Measurements from ENCODE around the gene COL23A1.
"Not testable (repeated sequence)": the region's sequence is repeated elsewhere in the genome, so short reads cannot be mapped to it uniquely, and the experiment has no call there.

Gene COL23A1

GRCh38 chr5:178370102-178370501 is 220.1 kb downstream of the COL23A1 start:
- DNase-seq: no peak

GRCh38 chr5:178369469-178369868 is 220.7 kb downstream of the COL23A1 start:
- DNase-seq: not testable (repeated sequence)

GRCh38 chr5:178368716-178369300 is 221.4 kb downstream of the COL23A1 start:
- DNase-seq: no peak

DNA sequence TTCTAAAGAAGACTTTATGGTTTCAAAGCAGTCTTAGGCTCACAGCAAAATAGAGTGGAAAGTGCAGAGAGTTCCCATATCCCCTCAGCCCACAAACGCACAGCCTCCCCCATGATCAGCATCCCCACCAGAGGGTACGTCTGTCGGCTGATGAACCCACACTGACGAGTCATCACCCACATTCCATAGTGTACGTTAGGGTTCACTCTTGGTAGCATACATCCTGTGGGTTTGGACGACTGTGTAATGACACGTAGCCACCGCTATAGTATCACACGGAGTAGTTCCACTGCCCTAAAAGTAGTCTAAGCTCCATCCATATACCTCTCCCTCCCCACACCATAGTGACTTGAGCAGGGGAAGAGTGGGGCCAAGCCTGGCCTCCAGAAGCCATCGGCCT is 221.9 kb downstream of the COL23A1 start:
- DNase-seq: no peak

DNA sequence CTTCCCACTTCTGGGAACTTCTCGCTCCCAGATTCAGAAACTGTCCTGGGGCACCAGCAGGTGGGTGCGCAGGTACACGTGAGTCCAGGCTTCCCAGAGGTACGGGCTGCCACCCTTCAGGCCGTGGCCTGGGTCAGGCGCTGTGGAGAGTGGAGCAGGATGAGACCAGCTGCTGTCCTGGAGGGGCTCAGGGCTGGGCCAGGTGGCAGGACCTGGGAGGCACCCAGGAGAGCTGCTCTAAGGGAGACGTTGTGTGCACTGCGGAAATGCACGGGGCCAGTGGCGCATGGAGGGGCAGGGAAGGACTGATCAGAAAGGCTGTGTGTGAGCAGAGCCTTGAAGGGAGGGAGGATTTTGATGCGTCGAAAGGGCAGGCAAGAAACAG is 222.5 kb downstream of the COL23A1 start:
- no peak for DNase-seq

DNA sequence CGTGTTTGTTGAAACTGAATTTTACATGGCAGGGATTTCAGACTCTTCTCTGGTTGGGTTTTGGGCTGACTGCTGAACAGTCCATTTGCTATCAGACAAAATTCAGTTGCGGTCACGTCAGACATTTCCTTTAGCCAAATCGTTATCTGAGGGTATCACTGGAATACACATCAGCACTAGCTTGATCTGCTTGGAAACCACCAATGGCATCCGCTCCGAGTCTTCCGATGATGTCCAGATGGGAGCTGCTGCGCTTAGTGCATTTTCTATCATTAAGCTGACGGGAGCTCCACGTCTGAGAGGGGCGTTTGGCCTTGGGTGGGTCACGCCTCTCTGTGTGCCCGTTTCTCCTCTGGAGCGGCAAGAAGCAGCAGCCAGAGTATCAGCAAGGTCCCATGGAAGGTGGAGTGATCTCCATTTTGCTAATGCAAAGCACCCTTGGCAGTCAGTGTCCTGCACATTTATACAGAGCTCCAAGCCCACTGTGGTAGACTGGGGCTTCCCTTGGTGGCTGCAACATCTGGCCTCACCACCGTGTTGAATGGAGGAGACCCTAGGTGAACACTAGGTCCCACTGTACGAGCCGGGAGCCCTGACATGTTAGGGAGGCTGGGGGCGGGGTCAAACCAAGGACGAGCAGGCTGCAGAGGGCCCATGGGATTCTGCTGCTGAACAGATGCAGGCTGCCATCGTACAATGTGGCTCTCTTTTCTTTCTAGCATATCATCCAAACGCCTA is 223.0 kb downstream of the COL23A1 start:
- DNase-seq: no peak

DNA sequence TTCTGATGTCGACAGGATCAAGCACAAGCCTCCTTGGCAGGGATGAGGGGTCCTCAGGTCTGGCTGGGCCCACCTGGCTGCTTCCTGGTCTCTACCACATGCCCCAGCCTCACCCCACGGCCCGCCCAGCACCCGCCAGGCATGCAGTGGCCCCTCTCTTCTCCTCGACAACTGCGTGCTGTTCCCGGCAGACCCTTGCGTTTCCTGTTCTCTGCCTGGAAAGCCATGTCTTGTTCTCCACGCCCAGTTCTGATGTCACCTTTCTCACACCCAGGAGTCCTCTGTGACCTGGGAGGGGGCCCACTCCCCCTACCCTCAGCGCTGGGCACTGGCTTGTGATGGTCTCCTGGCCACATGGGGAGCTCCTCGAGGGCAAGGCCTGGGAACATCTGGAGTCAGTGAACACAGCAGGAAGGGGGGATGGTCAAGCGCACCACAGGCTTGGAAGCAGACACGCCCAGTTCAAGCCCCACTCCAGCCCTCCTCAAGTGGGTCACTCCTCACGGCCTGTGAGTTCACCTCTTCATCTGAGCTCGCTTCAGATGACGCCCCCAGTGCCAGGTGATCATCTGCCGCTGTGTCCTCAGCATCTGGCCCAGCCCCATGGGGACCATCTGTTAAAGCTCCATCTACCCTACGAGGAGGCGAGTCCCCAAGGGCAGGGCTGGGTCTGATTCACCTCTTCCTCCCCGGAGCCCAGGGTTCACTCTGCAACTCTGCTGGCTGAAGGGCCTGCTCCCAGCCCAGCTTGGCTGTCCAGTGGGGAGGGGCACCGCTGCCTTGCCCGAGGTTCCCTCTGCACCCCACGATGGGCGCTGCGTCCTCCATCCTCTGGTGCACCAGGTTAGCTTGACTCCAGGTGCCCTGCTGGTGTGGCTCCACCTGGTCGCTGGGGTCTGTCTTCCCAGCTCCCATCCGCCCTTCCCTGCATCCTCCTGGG is 224.4 kb downstream of the COL23A1 start:
- no peak for DNase-seq

- no peak for DNase-seq
These were observed 225.9 kb downstream of the COL23A1 start for GRCh38 chr5:178364326-178364675.

DNA sequence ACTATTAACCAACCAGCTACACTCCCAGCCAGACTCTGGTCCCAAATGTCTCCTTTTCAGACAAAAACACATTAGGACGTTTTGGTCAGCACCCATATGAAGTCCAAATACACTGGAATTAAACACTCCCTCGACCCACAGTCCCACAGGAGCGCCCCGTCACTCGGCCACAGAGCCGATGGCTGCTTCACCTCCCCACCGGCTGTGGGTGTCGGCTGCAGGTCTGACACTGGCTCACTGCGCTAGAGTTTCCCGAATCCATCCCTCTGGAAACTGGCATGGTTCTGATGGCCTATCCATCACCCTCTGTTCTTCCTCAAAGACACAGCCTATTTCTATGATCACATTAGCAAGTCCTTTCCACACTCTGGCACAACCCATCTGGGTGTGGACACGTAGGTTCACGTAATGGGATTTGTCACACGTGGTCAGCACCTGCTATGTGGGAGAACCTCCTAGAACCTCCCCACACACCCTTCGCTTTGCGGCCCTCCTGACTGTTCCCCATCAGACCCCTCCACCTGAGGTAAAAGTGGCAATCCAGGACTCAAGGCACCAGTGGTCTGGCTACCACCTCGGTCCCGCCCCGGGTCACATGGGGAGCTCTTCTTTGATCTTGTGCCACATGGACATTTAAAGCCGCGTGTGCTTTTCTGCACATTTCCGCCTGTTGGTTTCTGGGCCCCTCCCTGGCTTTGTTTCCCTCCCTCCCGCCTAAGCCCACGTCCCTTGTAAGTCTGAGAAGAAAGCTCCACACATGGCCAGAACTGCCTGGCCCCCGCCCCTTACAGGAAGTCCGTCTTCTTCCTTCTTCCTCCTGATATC is 226.5 kb downstream of the COL23A1 start:
- DNase-seq: no peak

GRCh38 chr5:178361657-178362445 is 228.3 kb downstream of the COL23A1 start:
- DNase-seq: no peak

GRCh38 chr5:178360926-178361235 is 229.3 kb downstream of the COL23A1 start:
- no peak for DNase-seq

DNA sequence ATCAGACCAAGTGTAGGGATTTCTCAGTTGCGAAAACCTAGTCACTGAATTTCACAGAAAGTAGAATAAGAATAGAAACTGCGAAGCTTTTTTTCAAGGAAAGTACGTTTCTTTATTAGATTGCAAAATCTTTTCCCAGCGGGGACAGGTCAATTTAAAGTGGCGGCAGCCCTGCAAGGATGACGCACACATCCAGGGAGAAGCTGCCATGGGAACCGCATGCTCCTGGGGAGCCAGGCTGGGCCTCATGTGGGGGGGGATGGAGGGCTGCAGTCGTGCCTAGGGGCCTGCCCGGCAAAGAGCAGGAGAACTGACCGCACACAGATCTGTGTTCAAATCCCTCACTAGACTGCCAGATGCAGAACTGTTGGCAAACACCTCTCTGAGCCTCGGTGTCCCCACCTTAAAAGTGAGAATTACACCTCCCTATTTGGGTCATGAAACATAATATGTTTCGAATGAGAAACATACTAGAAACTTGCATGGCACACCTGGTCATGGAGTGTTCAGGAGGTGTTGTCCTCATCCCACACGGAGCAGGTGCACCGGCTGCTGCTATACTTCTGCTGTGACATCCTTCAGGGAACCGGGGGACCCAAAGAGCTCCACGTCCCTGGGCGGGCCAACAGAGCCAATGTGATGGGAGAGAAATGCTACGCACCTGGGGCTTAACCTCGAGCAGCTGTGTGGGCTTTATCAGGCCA is 229.8 kb downstream of the COL23A1 start:
- no peak for DNase-seq

DNA sequence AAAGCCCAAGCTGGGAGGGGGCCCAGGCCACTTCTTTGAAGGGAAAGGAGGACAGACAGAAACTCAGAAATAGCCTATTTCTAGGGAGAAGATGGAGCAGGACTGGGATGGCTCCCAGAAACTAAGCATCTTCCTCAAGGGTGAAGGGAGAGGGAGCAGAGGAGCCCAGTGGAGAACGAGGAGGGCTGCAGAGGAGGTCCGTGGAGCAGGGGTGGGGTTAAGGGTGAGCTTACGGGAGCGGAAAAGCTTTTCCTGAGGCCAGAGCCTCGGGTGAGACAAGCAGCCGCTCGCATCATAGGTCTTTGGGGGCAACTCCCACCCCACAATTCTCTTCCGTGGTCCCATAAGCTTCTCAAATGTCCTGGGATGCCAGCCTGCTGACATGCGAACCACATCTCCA is 230.5 kb downstream of the COL23A1 start:
- no peak for DNase-seq

DNA sequence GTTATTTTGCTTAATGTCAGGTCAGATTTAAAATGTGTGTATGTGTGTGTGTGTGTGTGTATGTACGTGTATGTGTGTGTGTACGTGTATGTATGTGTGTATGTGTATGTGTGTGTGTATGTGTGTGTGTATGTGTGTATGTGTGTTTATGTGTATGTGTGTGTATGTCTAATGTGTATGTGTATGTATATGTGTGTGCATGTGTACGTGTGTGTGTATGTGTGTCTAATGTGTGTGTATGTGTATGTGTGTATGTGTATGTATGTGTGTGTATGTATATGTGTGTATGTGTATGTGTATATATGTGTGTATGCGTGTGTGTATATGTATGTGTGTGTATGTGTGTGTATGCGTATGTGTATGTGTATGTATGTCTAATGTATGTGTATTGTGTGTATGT is 232.5 kb downstream of the COL23A1 start:
- no peak for DNase-seq

DNA sequence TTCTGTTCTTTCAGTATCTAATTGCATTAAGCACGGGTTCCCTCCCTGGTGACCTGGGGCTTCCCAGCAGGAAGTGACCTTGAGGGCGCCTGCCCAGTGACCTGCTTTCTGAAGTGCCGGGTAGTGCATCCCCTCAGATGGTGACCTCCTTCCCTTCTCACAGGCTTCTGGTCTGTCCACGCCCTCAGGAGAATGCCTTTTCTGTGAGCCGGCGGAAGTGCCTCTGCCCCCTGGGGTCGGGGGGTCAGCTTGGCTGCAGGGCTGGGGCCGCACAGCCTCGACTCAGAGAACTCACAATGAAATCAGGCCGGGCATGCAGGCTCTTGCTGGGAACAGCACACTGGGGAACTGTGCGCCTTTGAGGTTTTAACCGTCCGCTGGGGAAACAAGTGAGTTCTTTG is 233.1 kb downstream of the COL23A1 start:
- DNase-seq: no peak

DNA sequence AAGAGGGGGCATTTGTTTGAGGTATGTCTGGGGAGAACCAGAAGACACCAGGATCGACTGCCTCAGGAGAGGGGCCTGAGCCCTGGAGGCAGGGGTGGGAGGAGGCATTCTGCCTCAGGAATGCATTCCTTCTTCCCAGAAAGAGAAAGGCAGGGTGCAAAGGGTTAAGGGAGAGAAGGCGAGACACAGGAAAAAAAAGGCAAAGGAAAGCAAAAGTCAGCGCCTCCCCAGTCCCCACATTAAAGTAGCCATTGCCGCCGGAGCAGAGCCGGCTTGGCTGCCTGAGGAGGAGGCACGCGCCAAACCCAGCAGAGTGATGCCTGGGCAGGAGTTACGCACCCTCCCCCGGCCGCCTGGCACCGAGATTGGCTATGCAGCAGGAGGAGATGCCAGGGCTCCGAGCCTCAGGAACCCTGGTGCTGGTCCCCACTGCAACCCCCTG is 233.7 kb downstream of the COL23A1 start:
- DNase-seq: no peak

DNA sequence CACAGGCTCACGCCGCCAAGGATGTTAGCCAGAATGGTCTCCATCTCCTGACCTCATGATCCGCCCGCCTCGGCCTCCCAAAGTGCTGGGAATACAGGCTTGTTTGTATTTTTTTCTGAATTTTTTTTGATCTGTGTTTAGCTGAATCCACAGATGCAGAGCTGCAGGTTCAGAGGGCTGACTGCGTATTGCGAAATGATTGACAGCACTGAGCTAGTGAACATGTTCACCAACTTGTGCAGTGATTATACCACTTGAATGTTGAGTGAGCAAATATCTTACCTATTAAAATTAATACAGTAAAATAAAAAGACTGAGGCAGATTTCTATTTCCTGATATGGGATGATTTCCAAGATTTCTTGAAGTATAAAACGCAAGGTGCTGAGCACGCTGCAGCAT is 234.5 kb downstream of the COL23A1 start:
- DNase-seq: no peak

GRCh38 chr5:178353461-178353860 is 236.7 kb downstream of the COL23A1 start:
- no peak for DNase-seq

DNA sequence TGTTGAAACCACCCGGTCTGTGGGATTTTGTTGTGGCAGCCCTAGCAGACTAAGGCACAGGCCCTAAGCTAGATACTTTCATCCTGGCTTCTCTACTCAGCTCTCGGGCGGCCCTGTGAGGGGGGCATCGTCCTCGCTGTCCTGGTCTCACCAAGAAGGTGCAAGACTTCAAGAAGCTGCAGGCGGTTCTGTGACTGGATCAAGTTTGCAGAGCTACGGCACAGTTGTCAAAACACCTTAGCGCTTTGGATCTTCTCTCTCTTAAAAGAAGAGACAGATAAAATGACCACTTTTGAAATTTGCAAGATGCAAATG is 238.2 kb downstream of the COL23A1 start:
- DNase-seq: no peak

GRCh38 chr5:178351221-178352034 is 238.8 kb downstream of the COL23A1 start:
- no peak for DNase-seq

Data from CD4-positive, alpha-beta T cell treated with Interleukin-17A for 4 hours (primary cell).